ENCODE data around the gene WDR53. TPM values are rescaled to one million over a fixed set of nuclear protein-coding genes. Genes with fewer than 3 reads are reported as not detected.
"Not testable (repeated sequence)": the region's sequence is repeated elsewhere in the genome, so short reads cannot be mapped to it uniquely, and the experiment has no call there.

WDR53 gene
- total RNA-seq, 1 donor from 2014 or later, result 9.2 TPM

DNA sequence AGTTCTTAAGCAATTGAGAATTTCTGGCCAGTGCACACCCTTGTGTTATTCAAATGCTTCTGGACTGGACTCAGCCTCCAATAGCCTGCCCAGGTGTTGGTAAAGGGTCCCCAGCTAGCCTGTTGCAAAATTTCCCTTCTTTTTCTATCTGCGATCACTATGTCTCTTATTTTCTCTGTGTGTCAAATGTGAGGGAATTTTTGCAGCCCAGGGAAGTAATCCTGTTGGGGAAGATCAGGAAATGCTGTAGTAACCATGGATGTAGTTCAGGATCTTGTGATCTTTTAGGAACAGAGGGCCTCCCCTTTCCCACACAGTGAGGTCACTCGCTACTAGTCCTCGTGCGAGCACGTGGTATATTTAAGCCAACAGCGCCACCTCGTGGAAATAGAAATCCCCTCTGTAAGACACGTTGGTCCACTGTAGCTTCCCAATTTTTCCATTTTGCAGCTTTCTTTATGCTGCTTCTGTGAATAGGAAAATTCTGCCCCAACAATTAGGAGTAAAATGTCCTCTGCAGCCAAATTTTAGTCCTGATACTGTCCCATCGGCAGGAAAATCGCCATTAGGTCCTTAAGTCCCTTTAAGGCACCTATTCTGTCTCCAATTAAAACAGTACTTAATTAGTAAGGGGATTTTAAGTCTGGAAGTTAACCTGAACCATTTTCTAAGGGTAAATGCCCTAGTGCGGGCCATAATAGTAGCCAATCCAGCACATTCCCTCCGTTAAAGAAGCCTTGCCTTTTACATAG is 49.2 kb downstream of the WDR53 start:
- no peak for DNase-seq (ENCODE audit: low read depth)
- no peak overlapping the region for H3K4me3 ChIP-seq (ENCODE audit: low read depth, low read length)
- TF ChIP-seq, protein P1, sequence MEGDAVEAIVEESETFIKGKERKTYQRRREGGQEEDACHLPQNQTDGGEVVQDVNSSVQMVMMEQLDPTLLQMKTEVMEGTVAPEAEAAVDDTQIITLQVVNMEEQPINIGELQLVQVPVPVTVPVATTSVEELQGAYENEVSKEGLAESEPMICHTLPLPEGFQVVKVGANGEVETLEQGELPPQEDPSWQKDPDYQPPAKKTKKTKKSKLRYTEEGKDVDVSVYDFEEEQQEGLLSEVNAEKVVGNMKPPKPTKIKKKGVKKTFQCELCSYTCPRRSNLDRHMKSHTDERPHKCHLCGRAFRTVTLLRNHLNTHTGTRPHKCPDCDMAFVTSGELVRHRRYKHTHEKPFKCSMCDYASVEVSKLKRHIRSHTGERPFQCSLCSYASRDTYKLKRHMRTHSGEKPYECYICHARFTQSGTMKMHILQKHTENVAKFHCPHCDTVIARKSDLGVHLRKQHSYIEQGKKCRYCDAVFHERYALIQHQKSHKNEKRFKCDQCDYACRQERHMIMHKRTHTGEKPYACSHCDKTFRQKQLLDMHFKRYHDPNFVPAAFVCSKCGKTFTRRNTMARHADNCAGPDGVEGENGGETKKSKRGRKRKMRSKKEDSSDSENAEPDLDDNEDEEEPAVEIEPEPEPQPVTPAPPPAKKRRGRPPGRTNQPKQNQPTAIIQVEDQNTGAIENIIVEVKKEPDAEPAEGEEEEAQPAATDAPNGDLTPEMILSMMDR (conservative IDR thresholded peaks at IDR 0.05; ENCODE audit: low read depth, low read length), result peak; percentile 48

DNA sequence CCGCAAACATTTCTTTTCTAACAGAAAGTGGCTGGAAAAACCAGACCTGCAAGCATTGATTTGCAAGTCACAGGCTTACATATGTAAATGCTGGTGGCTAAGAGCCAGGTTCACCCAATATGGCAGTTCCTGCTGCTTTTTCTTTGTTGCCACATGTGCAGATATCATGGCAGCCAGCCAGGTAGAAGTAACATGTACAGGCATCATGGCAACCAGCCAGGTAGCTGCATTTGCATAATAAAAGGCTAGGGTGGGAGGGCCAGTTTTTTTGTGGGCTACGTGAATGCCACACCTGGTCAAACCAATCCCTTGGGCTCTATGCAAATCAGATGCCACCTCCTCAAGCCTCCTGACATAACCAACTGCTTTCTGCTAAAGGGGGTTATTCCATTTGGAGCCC is 50.4 kb downstream of the WDR53 start:
- TF ChIP-seq, protein P1 (conservative IDR thresholded peaks at IDR 0.05; ENCODE audit: low read depth, low read length), result no peak
- no peak overlapping the region for H3K4me3 ChIP-seq (ENCODE audit: low read depth, low read length)
- no peak for DNase-seq (ENCODE audit: low read depth)

DNA sequence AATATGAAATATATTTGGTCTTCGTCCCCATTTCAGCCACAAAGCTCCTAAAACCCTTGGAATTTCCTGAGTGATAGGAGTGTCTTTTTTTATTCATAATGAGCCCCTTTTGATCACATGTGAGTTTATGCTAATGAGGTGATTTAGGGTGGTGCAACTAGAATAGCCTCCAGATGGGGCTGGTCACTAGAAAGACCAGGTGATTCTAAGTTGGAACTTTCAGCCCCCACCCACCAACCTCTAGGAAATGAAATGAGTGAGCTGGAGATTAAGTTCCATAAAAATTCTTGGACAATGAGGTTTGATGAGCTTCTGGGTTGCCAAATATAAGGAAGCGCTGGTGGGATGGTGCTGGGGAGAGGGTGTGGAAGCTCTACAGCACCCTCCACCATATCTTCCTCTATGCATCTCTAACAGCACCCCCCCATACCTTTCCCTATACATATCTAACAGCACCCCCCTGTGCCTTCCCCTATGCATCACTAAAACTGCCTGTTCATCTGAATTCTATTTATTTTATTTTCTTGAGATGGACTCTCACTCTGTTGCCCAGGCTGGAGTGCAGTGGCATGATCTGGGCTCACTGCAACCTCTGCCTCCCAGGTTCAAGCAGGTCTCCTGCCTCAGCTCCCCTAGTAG is 51.1 kb downstream of the WDR53 start:
- TF ChIP-seq, protein P1 (conservative IDR thresholded peaks at IDR 0.05; ENCODE audit: low read depth, low read length), result no peak
- no peak overlapping the region for H3K4me3 ChIP-seq (ENCODE audit: low read depth, low read length)
- DNase-seq (ENCODE audit: low read depth), result no peak

DNA sequence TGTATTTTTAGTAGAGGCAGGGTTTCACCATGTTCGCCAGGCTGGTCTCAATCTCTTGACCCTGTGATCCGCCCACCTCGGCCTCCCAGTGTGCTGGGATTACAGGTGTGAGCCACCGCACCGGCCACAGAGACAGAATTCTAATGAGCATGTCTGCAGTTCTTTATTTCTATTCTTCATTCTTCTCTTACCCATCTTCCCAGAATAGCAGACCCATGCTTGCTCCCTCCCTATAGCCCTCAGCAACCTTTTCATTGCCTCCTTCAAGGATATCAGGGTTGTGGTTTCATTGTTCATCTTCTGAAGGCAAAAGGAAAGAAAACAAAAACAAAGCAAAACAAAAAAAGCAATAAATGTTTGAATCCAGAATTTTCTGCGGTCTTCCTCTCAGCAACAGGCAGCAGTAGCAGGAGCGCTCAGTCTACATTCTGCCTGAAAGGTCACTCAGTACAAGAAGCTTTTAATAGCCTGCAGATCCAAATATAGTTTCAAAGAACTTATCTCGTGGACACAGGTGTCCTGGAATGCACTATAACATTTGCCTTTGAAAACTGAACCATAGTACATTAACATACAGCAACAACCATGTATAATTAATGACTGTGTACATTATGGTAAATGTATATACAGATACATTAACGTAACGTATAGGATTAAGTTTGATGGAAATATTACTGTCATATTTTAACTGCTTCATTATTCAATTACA is 53.3 kb downstream of the WDR53 start, which contains the start of gene SMCO1:
TSS of gene SMCO1 (minus strand) at position 434 of the 709 bp plus-strand sequence. CDS start at position 297, 137 bp downstream.
- no peak within 1 kb of the TSS for H3K4me3 ChIP-seq (ENCODE audit: low read depth, low read length)
- TF ChIP-seq, protein P1 (conservative IDR thresholded peaks at IDR 0.05; ENCODE audit: low read depth, low read length), result no peak
- no peak for DNase-seq (ENCODE audit: low read depth)

DNA sequence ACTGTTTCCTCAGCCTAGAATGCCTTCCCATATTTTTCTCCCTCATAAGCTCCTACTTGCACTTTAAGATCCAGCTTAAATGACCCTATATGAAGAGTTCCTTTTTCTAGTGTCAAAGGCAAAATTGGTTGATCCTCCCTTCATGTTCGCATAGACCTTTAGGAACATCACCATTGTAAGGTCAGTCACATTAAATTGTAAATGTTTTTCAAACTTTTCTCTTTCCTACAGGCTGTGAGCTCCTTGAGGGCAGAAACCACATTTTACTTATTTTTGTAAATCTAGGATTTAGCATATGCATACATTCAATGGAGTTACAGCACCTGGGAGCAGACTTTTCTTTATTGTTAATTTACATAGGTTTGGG is 54.0 kb downstream of the WDR53 start:
- no peak overlapping the region for H3K4me3 ChIP-seq (ENCODE audit: low read depth, low read length)
- TF ChIP-seq, protein P1 (conservative IDR thresholded peaks at IDR 0.05; ENCODE audit: low read depth, low read length), result no peak
- no peak for DNase-seq (ENCODE audit: low read depth)

DNA sequence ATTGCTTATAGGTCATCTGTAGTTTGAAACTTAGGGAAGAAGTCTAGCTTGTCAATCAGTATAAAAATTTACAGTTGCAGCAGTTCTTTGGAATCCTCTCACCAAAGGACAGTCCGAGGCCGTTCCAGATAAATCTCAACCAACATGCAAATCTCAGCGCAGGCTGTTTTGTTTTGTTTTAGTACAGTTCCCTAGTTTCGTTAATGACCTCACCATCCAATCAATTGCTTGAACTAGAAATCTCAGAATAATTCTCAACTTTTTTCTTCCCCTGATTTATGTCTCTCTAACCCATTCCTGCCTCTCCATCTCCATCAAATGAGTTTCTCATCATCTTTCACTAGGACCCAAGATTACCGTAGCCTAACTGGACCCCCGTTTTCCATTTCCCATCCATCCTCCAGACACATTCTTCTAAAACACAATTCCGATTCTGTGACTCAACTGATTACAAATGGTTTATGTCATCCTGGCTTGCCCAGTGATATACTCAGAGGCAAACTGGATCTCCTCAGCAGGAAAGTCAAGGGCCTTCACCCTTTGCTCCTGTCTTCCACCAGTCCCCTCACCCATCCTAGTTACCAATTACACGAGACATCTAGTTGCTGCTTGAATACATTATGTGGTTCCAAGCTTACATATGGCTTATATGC is 54.5 kb downstream of the WDR53 start:
- TF ChIP-seq, protein P1 (conservative IDR thresholded peaks at IDR 0.05; ENCODE audit: low read depth, low read length), result no peak
- H3K4me3 ChIP-seq (ENCODE audit: low read depth, low read length), result no peak overlapping the region
- no peak for DNase-seq (ENCODE audit: low read depth)

DNA sequence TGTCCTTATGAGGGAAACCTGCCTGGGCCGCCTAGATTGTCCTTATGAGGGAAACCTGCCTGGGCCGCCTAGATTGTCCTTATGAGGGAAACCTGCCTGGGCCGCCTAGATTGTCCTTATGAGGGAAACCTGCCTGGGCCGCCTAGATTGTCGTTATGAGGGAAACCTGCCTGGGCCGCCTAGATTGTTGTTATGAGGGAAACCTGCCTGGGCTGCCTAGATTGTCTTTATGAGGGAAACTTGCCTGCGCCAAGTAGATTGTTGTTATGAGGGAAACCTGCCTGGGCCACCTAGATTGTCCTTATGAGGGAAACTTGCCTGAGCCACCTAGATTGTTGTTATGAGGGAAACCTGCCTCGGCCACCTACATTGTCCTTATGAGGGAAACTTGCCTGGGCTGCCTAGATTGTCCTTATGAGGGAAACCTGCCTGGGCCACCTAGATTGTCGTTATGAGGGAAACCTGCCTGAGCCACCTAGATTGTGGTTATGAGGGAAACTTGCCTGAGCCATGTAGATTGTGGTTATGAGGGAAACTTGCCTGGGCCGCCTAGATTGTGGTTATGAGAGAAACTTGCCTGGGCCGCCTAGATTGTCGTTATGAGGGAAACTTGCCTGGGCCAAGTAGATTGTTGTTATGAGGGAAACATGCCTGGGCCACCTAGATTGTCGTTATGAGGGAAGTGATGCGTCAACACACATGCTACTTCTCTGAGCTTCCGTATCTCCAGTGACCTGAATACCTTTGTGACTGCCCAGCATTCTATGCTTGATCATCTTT is 56.5 kb downstream of the WDR53 start:
- H3K4me3 ChIP-seq (ENCODE audit: low read depth, low read length); DNase-seq (ENCODE audit: low read depth): not testable (repeated sequence)

DNA sequence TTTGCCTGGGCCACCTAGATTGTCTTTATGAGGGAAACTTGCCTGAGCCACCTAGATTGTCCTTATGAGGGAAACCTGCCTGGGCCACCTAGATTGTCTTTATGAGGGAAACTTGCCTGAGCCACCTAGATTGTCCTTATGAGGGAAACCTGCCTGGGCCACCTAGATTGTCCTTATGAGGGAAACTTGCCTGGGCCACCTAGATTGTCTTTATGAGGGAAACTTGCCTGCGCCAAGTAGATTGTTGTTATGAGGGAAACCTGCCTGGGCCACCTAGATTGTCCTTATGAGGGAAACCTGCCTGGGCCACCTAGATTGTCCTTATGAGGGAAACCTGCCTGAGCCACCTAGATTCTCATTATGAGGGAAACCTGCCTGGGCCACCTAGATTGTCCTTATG is 57.2 kb downstream of the WDR53 start:
- not testable (repeated sequence) for H3K4me3 ChIP-seq (ENCODE audit: low read depth, low read length); DNase-seq (ENCODE audit: low read depth)

All from epithelial cell of proximal tubule (primary cell).